Measurements from ENCODE around the gene SCRN2. TPM values are rescaled to one million over a fixed set of nuclear protein-coding genes. Genes with fewer than 3 reads are reported as not detected.

The SCRN2 gene
- total RNA-seq, 3 donors from 2014 or later (not counting 1 experiment from before 2014, with no cell fraction given) = 33.7 to 38.0 (median 35.7) TPM

GRCh38 chr17:47867813-47868533, 26.9 kb upstream of the SCRN2 start:
- ATAC-seq = no peak
- H3K9me3 Mint-ChIP-seq = no peaks in the 10 kb centered on the region
- Histone ChIP-seq H3K4me1 (ENCODE audit: control insufficient read depth, insufficient read depth, low read length) (peaks cover 3% of the 10 kb centered on the region), H3K27ac (ENCODE audit: low read length) (no peak overlapping the region), H3K36me3 (ENCODE audit: control insufficient read depth, insufficient read depth, low read length) (no peaks in the 10 kb centered on the region), H3K9me3 (ENCODE audit: control insufficient read depth, insufficient read depth, low read length) (no peaks in the 10 kb centered on the region), H3K27me3 (ENCODE audit: control insufficient read depth, insufficient read depth, low read length) (peaks cover 9% of the 10 kb centered on the region), H3K4me3 (ENCODE audit: low read length) (no peak overlapping the region)
- H3K27ac Mint-ChIP-seq = no peak overlapping the region
- H3K4me1 Mint-ChIP-seq = no peaks in the 10 kb centered on the region
- DNase-seq = no peak
- TF ChIP-seq CTCF (IDR thresholded peaks at IDR 0.05) = no peak
- no peak overlapping the region for H3K4me3 Mint-ChIP-seq
- intact Hi-C loops (cut with micrococcal nuclease) = no loop called here
- 88% methylated on average over 11 of the region's 11 CpGs for WGBS (ENCODE audit: insufficient coverage)
- H3K27me3 Mint-ChIP-seq (ENCODE audit: low read depth in 2 of 2) = peaks cover 24 to 30% of the 10 kb centered on the region in 2 donors
- no peaks in the 10 kb centered on the region for H3K36me3 Mint-ChIP-seq

GRCh38 chr17:47866941-47867340, 25.9 kb upstream of the SCRN2 start:
- Mint-ChIP-seq H3K9me3 (no peaks in the 10 kb centered on the region), H3K27me3 (ENCODE audit: low read depth in 2 of 2) (peaks cover 17 to 28% of the 10 kb centered on the region in 2 donors), H3K4me1 (no peaks in the 10 kb centered on the region), H3K27ac (no peak overlapping the region), H3K4me3 (no peak overlapping the region), H3K36me3 (no peaks in the 10 kb centered on the region)
- ATAC-seq (no peak), DNase-seq (no peak)
- Histone ChIP-seq H3K27me3 (ENCODE audit: control insufficient read depth, insufficient read depth, low read length) (peaks cover 3% of the 10 kb centered on the region), H3K27ac (ENCODE audit: low read length) (no peak overlapping the region), H3K36me3 (ENCODE audit: control insufficient read depth, insufficient read depth, low read length) (no peaks in the 10 kb centered on the region), H3K4me1 (ENCODE audit: control insufficient read depth, insufficient read depth, low read length) (peaks cover under 1% of the 10 kb centered on the region), H3K4me3 (ENCODE audit: low read length) (no peak overlapping the region), H3K9me3 (ENCODE audit: control insufficient read depth, insufficient read depth, low read length) (no peaks in the 10 kb centered on the region)
- 91% methylated on average over 20 of the region's 20 CpGs for WGBS (ENCODE audit: insufficient coverage)
- no peak for TF ChIP-seq CTCF (IDR thresholded peaks at IDR 0.05)
- intact Hi-C loops (cut with micrococcal nuclease) = no loop called here

DNA sequence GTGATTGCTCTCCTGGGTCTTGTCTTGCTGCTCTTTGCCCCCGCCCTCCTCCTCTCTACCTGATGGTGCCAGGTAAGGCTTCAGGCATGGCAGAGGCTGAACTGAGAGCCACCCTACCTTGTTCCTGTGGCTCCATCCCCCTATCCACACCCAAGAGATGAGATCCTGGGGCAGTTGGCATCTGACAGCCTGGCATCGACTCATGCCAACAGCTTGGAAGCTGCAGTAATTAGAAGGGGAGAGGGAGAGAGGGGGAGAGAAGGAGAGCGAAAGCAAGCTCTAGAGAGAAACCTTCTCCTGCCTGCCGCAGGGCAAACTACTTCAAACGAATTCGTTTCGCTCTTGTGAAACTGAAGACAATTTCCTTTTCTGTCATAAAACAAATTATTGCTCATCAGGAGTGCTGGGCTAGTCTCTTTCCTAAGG, 23.7 kb upstream of the SCRN2 start:
- H3K27ac ChIP-seq (ENCODE audit: low read length) = no peak overlapping the region
- no peak overlapping the region for H3K4me3 Mint-ChIP-seq
- no peaks in the 10 kb centered on the region for H3K36me3 ChIP-seq (ENCODE audit: control insufficient read depth, insufficient read depth, low read length)
- DNase-seq (no peak), ATAC-seq (no peak)
- 46% methylated on average over 7 of the region's 7 CpGs for WGBS (ENCODE audit: insufficient coverage)
- H3K27me3 ChIP-seq (ENCODE audit: control insufficient read depth, insufficient read depth, low read length) = no peaks in the 10 kb centered on the region
- no peaks in the 10 kb centered on the region for H3K9me3 Mint-ChIP-seq
- intact Hi-C loops (cut with micrococcal nuclease) = no loop called here
- no peaks in the 10 kb centered on the region for H3K4me1 Mint-ChIP-seq
- TF ChIP-seq CTCF (IDR thresholded peaks at IDR 0.05) = no peak
- no peak overlapping the region for H3K27ac Mint-ChIP-seq
- H3K9me3 ChIP-seq (ENCODE audit: control insufficient read depth, insufficient read depth, low read length) = no peaks in the 10 kb centered on the region
- H3K4me3 ChIP-seq (ENCODE audit: low read length) = no peak overlapping the region
- H3K27me3 Mint-ChIP-seq (ENCODE audit: low read depth in 2 of 2) = peaks cover 9 to 13% of the 10 kb centered on the region in 2 donors
- H3K36me3 Mint-ChIP-seq = no peaks in the 10 kb centered on the region
- H3K4me1 ChIP-seq (ENCODE audit: control insufficient read depth, insufficient read depth, low read length) = no peaks in the 10 kb centered on the region

Measured in natural killer cell (primary cell).